ENCODE data around the gene C17orf78. TPM values are rescaled to one million over a fixed set of nuclear protein-coding genes. Genes with fewer than 3 reads are reported as not detected.
A peak's percentile ranks its signal among the peaks of the same experiment; 100 is the strongest.

Gene C17orf78
- total and polyA plus RNA-seq, 2 of the 13 experiments (the other 11 are each of a cell fraction or from before 2014, with no cell fraction given): not detected

- TF ChIP-seq ZNF253 (CRISPR knock-in tag; IDR thresholded peaks at IDR 0.05; ENCODE audit: borderline replicate concordance) (no peak), XBP1 (CRISPR knock-in tag; IDR thresholded peaks at IDR 0.05) (no peak), KDM6A (CRISPR knock-in tag; IDR thresholded peaks at IDR 0.05; ENCODE audit: low read depth) (no peak), ZNF768 (CRISPR knock-in tag; IDR thresholded peaks at IDR 0.05) (no peak), ZNF280D (CRISPR knock-in tag; IDR thresholded peaks at IDR 0.05) (no peak; the same call in 1 of the 2 replicates), PTBP1 (IDR thresholded peaks at IDR 0.05; ENCODE audit: low read depth, low read length, poor library complexity, severe bottlenecking) (no peak), ZBTB14 (CRISPR knock-in tag; IDR thresholded peaks at IDR 0.05) (no peak), ZNF101 (CRISPR knock-in tag; IDR thresholded peaks at IDR 0.05; ENCODE audit: borderline replicate concordance, low read depth) (no peak), ZNF839 (CRISPR knock-in tag; IDR thresholded peaks at IDR 0.05; ENCODE audit: borderline replicate concordance) (no peak), SATB2 (CRISPR knock-in tag; IDR thresholded peaks at IDR 0.05) (0 out of 2 replicates have a peak, but pooled peaks have one; percentile 33), ZNF781 (CRISPR knock-in tag; IDR thresholded peaks at IDR 0.05; ENCODE audit: borderline replicate concordance, not compliant biosample characterization) (peak; percentile 90), EEA1 (CRISPR knock-in tag; IDR thresholded peaks at IDR 0.05; ENCODE audit: borderline replicate concordance) (no peak), TBP (CRISPR knock-in tag; IDR thresholded peaks at IDR 0.05) (no peak), PRMT3 (CRISPR knock-in tag; IDR thresholded peaks at IDR 0.05; ENCODE audit: borderline replicate concordance, low read depth) (no peak), ZNF782 (CRISPR knock-in tag; IDR thresholded peaks at IDR 0.05; ENCODE audit: borderline replicate concordance) (no peak), ZNF234 (CRISPR knock-in tag; conservative IDR thresholded peaks at IDR 0.05) (no peak; the same call in 1 of the 2 replicates), TEAD3 (CRISPR knock-in tag; optimal IDR thresholded peaks at IDR 0.05; ENCODE audit: borderline replicate concordance) (no peak), ZNF576 (CRISPR knock-in tag; IDR thresholded peaks at IDR 0.05) (no peak), ZNF878 (CRISPR knock-in tag; IDR thresholded peaks at IDR 0.05) (no peak), TCF7 (IDR thresholded peaks at IDR 0.05; ENCODE audit: low read depth) (no peak), IKZF1 (IDR thresholded peaks at IDR 0.05) (no peak), CEBPZ (IDR thresholded peaks at IDR 0.05; ENCODE audit: low read length) (no peak), ZEB1 (IDR thresholded peaks at IDR 0.05; ENCODE audit: insufficient replicate concordance, low read depth) (no peak)
Measured at GRCh38 chr17:37358098-37358829, 17.5 kb upstream of the C17orf78 start (continued).
